ENCODE results near the gene ILF2.
A peak's percentile ranks its signal among the peaks of the same experiment; 100 is the strongest.
"Not testable (repeated sequence)": the region's sequence is repeated elsewhere in the genome, so short reads cannot be mapped to it uniquely, and the experiment has no call there.

The ILF2 gene

DNA sequence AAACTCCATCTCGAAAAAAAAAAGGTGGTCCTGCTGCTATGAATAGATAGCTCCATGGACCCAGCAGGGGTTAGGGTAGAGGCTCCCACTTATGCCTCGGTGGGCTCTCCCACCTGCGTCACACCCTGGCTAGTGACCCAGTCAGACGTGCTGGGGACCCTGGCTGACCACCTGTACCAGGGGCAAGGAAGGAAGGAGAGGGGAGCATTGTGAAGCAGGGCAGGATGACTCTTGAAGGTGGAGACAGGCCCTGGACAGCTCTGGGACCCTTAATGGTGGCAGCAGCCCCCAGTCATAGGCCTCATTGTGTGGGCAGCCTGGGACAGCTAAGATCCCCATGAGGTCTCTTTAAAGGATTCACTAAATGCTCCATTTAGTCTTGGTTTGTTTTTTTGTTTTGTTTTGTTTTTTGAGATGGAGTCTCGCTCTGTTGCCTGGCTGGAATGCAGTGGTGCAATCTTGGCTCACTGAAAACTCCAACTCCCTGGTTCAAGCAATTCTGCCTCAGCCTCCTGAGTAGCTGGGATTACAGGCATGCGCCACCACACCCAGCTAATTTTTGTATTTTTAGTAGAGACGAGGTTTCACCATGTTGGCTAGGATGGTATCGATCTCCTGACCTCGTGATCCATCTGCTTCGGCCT lies 22.7 kb downstream of the ILF2 start:
- DNase-seq = no peak

DNA sequence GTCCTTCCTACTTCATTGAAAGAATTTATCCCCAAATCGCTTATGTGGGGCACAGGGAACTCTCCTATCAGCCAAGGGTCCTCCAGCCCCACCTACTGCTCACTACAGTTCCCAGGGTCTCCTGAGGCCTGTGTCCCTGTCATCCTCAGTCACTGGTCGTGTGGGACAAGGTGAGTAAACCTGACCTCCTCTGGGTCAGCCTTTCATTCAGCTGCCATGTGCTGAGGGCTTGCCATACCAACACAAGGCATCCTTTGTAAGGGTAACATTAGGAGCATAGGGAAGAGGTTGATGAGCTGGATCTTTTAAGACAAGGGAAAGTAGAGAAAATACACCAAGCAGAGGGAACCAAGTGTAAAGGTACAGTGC lies 23.5 kb downstream of the ILF2 start:
- no peak for DNase-seq

DNA sequence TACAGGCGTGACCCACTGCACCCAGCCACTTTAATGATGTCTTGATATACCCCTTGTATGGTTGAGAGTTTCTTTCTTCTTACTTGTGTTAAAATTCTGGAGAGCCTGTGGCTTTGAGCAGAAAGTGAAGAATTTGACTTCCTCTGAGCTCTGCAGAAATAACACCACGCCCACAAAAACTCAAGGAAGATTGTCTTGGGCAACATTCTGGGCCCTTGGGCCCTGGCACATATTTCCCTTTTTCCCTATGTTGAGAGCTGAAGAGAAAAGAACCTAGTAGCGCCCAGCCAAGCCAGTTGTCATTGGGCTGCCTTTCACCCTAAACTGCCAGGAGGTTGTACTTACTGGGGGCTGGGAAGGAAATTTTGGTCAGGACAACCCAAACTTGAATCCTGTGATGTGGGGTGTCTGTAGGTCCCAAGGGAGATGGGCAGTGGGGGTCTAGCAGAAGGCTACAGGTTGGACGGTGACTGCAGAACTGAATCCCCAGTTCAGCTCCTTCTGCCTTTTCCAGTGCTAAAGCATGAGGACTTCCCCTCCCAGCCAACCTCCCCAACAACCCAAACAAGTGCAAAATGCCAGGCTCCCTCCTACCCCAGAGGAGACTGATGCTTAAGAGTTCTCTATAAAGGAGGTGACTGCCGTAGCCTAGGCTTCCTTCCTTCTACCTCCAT lies 24.0 kb downstream of the ILF2 start:
- no peak for DNase-seq

DNA sequence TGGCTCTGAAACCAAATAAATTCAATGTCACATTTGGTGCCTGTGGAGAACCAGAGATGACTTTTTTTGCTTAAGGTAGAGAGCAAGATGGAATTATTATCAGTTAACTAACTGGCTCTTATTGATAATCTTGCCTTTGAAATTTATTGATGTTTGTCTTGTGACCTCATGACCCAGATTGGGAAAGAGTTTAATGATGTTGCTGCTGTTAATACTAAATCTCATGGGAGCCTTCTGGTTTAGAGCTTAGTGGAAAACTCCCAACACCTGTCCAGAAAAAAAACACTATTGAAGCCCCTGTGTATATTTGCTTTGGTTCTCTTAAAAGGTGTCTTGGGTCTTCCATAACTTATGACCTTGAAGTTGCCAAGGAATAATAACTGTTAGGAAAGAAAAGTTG lies 27.0 kb downstream of the ILF2 start:
- no peak for DNase-seq

DNA sequence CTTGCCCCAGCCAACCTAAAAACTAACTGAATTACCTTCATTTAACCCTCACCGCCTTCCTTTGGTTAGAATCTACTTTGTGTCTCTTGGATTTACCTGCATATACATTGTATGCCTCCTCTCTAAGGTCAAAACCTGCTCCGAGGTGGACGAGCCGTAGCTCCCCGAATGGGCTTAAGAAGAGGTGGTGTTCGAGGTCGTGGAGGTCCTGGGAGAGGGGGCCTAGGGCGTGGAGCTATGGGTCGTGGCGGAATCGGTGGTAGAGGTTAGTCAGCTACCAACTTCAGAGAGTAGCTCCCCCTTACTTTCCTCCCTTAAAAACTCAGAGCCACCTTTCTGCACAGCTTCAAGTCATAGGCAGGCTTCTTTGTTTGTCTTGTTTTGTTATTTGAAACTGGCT lies 27.7 kb downstream of the ILF2 start:
- DNase-seq = no peak

DNA sequence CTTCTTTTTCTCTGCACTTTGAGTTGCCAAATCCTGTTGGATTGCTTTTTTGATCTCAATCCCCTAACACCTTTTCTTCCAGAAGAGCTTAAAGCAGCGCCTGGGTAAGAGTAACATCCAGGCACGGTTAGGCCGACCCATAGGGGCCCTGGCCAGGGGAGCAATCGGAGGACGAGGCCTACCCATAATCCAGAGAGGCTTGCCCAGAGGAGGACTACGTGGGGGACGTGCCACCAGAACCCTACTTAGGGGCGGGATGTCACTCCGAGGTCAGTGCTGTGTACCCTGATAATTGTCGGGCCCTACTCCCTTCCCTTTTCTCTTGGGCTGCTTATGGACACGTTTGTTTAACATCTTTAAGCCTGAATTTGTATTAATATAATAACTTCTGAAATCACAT lies 28.6 kb downstream of the ILF2 start:
- DNase-seq = no peak

DNA sequence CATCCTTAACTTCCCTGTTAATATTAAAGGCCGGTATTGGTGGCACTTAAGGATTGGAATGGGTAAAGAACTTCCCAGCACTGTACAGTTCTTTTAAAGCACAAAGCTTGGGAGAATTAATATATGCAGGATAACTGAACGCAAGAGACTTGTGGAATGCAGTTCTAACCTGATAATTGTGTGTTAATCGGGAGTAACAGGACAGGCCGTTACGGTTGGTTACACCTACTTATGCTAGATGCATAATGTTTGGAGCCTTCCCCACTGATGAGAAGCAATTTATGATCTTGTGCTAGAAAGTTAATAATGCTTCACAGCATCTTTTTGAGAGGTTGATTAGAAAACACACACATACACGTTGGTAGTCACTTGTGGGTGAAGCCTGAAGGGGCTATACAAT lies 29.9 kb downstream of the ILF2 start:
- DNase-seq = no peak

DNA sequence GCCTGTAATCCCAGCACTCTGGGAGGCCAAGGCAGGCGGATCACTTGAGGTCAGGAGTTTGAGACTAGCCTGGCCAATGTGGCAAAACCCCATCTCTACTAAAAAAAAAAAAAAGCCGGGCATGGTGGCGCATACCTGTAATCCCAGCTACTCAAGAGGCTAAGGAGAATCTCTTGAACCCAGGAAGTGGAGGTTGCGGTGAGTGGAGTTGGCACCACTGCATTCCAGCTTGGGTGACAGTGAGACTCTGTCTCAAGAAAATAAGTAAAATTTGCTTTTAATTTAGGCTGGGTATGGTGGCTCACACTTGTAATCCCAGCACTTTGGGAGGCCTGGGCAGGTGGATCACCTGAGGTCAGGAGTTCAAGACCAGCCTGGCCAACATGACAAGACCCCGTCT lies 30.6 kb downstream of the ILF2 start:
- not testable (repeated sequence) for DNase-seq

DNA sequence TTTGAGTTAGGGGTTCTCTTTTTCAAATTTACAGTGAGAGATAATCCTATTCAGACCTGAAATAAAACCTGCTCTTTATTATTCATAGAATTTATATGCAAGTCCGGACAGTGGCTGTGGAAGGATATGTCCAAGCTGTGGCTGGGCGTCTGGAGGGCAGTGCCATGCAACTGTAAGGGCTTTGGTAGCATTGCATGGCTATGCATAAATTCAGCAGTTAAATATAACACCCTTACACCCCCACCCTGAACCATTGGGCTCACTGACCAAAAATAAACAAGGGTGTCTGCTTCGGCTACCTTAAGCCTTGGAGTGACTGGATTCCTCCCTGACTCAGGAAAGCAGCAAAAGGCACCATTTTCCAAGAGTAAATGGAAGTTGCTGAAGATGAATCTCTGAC lies 31.5 kb downstream of the ILF2 start:
- DNase-seq = no peak

DNA sequence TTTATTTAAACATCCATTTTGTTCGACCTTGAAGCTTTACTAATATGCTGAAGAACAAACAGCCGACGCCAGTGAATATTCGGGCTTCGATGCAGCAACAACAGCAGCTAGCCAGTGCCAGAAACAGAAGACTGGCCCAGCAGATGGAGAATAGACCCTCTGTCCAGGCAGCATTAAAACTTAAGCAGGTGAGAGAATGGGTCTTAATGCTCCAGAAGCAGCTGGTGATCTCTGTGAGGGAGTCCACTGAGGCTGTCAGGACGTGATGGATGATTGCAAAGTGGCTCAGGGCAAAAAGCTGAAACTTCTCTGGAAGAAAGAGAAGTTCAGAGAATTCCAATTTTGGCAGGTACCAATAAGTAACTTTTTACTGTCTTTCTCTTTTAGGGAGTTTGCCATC lies 32.5 kb downstream of the ILF2 start:
- no peak for DNase-seq

DNA sequence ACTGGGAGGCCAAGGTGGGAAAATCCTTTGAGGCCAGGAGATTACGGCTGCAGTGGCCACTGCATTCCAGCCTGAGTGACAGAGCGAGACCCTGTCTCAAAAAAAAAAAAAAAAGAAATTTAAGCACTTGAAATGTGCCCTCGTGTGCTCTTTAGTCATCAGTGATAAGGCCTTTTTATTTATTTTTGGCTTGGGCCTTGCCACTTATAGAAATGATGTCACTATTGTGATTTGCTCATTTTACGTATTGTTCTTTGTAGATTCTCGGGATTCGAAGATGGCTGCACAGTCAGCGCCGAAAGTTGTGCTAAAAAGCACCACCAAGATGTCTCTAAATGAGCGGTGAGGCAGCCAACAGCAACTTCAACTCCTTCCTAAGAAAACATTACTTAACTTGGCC lies 34.5 kb downstream of the ILF2 start:
- no peak for DNase-seq

DNA sequence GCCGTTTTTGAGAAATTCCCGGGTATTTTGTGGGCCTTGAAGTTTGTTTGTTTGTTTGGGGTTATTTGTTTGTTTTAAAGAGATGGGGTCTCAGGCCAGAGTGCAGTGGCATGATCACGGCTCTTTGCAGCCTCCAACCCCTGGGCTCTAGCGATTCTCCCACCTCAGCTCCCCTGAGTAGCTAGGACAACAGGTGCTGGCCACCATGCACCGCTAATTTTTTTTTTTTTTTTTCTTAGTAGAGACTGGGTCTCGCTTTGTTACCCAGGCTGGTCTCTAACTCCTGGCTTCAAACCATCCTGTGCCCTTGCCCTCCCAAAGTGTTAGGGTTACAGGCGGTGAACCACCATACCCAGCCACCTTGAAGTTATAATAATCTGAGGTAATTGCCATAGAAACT lies 34.9 kb downstream of the ILF2 start:
- no peak for DNase-seq

DNA sequence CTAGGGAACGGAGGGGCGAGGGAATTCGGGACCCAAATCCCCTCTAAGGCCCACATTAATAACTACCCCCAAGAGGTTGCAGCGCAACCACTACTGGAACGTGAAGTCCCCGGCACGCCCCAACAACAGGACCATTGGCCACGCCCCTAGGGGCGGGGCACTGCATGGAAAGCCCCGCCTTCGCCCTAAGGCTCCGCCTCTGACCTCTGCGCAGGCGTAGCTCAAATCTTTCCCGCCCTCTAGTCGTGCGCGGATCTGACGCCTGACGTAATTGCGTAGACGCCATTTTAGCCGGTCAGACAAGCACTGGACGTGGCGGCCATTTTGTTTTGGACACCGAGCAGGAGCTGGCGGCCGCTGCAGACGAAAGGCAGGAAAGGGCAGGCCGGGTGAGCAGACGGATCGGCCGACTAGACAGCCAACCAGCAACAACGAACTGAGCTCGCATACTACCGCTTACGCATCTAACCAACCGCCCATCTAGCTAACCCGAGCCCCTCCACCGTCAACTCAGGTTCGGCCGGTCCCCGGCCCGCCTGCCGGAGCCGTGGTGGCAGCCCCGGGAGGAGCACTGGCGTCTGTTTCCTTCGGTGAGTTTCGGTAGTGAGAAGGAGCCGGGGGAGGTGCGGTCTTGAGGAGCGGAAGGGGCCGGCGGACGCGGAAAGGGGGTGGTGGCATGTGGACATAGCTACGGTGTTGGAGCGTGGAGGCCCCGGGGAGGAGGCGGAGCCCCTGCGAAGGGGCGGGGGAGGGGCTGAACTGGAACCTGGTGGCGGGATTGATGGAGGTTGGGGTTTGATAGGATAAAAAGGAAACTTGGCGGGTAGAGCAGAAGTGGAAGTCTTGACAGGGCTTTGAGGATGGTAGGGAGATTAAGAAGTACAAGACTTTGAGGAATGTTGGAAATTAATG lies 36.8 kb downstream of the ILF2 start, which contains the start of gene CHTOP:
Gene CHTOP, plus strand, starts transcription at position 313 of the 912 bp plus-strand sequence. CDS start 2,523 bp downstream, outside the sequence.
- DNase-seq = peak; percentile 98

DNA sequence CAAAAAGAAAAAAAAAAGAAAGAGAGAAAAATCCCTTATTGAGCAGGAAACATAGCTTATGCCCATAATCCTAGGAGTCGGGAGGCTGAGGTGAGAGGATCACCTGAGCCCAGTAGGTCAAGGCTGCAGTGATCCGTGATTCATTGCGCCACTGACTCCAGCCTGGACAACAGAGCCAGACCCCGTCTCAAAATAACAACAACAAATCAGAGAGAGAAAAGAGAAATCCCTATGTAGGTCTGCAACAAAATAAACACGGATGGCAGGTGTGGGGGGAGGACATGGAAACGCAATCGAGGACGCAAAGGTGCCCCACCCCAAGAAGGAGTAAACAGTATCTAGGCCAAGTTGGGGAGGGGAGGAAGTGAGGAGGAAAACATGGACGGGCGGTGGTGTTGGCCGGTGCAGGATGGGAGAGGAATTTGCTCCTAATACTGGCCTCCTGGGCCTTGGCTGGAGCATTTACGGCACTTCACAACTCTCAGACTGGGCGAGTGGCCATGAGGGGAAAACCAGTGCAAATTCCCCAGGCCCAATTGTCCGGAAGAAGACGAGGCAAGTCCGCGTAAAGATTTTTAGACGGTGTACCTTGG lies 37.5 kb downstream of the ILF2 start:
- DNase-seq = no peak

DNA sequence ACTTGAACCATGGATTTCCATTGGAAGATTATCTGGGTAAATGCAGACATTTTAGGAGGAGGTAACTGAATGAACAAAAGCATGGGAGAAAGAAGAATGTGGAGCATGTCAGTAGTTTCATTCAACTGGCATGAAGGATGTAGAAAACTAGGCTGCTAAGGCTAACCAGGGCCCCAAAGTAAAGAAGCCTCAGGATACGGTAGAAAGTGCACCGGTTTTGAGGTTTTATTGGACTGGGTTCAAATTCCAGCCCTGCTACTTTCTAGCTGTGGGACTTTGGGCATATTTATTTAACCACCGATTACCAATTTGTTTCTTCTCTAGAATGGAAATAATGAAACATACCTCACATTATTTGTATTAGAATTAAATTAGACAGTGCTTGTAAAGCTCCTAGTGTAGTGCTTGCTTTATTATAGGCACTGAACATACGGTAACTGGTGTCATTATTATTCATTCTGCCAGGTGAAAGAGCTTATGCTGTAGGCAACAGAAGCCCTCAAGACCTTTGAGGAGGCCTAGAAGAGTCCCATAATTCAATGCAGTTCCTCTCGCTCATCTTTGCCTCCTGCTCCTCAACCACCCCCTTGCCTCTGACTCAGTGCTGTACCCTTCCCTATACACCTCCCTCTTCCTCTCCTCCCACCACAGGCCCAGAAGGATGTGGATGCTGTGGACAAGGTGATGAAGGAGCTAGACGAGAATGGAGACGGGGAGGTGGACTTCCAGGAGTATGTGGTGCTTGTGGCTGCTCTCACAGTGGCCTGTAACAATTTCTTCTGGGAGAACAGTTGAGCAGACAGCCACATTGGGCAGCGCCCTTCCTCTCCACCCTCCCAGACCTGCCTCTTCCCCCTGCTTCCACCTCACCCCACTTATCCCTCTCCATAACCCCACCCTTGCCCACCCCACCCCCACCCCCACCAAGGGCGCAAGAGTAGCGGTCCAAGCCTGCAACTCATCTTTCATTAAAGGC lies 39.5 kb downstream of the ILF2 start:
- no peak for DNase-seq

DNA sequence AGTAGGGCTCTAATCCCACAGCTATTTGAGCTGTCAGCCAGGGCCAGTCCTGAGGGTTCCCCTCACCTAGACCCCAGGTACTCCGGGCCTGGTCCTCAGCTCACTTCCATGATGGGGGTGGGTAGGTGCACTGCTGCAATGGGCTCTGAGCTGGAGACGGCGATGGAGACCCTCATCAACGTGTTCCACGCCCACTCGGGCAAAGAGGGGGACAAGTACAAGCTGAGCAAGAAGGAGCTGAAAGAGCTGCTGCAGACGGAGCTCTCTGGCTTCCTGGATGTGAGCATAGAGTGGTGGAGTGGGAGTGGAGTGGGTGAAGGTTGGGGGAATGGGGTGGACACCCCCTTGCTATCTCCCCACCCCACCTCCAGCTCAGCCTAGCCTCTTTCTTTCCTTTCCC lies 40.4 kb downstream of the ILF2 start:
- DNase-seq = no peak

DNA sequence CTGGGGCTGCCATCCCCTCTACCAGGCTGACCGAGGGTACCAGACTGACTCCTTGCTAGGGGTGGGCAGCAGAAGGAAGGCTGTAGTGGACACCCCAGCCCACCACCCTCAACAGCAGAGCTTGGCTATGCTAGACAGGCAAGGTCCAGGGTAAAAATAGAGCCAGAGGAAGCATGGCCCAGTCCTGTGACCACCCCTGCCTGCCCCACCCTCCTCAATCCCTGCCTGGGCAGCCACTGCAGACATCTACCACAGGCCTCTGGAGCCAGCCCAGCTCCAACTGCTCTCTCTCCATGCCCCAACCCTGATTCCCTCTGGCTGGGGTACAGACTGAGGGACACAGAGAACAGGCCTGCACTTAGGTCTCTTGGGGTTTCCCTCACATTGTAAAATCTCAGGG lies 40.8 kb downstream of the ILF2 start:
- no peak for DNase-seq

DNA sequence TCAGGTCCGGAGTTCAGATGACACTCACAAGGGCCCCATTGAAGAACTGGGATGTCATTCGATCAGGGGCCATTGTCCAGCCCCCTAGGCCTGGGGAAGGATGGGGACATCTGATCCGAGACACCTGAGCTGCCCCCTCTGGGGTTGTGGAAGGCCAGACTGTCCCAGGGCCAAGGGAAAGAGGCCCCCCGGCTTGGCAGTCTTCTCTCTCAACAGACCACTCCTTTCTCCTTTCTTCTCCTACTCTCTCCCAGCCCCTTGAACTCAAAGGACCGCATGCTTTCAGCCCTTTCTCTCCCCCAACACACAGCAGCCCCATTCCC lies 41.5 kb downstream of the ILF2 start:
- DNase-seq = no peak

DNA sequence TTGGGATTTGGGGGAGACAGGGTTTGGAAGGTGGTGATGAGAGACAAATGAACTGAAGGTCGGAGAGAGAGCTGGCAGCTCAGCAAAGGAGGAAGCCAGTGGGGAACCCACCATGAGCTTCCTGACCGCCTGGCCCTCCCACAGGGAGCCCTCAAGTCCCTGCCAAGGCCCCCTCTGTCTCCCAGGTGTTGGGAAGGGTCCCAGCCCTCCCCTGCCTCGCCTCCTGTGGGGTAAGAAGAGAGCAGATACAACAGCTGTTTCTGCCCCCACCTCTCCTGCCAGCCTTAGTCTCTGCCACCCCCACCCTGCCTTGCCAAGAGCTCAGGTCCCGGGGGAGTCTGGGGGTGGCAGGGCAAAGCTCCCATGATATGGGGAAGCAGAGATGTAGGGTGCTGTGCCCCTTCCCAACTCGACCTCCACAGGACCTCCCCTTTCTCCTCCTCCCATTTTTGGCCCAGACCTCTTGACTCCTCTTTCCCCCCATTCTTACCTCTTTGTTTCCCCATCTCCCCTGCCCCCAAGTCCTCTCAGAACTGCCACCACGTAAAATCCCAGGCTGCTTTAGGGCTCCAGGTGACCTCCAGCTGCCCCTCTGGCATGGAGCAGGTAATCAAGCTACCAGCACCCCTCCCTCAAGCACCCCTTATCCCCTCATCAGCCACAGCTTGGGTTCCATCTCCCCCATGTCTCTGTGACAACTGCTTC lies 42.0 kb downstream of the ILF2 start:
- no peak for DNase-seq

DNA sequence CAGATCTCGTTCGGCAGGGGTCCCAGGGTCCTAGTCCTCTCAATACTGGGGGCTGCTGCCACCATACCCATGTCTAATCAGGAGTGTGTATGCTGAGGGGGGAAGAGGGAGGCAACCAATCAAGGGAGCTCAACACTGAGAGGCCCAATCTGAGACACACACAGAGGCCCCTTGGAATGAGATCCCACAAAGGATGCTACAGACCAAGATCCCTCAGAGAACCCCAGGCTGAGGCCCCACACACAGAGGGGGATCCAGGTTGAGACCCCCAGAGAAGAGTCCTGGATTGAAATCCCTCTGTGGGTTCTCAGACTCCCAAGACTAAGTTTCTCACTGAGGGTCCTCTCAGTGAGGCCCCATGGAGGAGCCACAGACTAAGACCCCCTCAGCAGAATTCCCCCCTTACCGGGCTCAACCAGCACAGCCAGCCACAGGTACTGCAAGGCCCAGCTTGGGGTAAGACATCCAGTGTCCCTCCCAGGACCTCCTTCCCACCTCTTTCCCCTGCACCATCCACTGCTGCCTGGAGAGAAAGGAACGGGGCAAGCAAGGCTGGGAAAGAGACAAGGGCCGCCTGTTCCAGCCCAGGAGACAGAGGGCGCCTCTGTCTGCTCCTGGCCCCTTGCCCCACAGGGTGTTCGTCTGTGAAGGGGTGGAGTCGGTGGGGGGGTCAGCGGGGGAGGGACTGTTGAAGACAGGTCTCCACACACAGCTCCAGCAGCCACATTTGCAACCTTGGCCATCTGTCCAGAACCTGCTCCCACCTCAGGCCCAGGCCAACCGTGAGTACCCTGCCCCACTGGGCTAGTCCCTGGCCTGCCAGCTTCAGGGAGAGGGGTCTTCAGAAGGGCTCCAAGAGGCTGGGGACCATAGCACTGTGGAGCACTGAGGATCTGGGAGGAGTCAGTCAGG lies 42.8 kb downstream of the ILF2 start, which contains the start of gene S100A1:
Gene S100A1, plus strand, starts transcription at position 720 of the 912 bp plus-strand sequence. CDS start 2,088 bp downstream, outside the sequence.
- DNase-seq = no peak
